ENCODE data around the gene ACOX1.

DNA sequence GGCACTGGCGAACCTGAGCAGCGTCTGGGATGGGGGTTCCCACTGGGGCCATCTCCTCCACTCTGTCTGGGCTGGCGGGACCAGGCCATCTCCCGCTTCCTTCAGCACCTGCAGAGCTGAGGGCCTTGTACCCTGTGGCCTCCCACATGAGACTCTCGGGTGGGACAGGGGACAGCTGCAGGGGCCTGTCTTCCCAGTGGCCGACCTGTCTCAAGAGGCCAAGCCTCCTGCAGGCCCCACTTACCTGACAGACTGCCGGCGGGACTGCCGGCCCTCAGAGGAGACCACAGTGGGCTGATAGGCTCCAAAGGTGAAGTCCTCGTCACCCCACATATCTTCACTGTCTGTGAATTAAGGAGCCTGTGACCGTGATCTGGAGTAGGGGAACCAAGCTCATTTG, 53.9 kb downstream of the ACOX1 start:
- TF ChIP-seq EZH2phosphoT487 (IDR thresholded peaks at IDR 0.05; ENCODE audit: insufficient read depth, low read depth) (no peak), EZH2 (IDR thresholded peaks at IDR 0.05; ENCODE audit: insufficient read depth, poor library complexity, severe bottlenecking) (no peak)

Data from GM23248 (cell line).